ENCODE data around the gene ZNF407. TPM values are rescaled to one million over a fixed set of nuclear protein-coding genes. Genes with fewer than 3 reads are reported as not detected.
A peak's percentile ranks its signal among the peaks of the same experiment; 100 is the strongest.

ZNF407 gene
- total RNA-seq, 1 experiment from 2014 or later: 15.2 TPM

- no peaks in the 10 kb centered on the region for H3K9me3 ChIP-seq (replicated peaks)
- peaks cover 11% of the 10 kb centered on the region for H3K4me1 ChIP-seq (replicated peaks)
These were observed 276.0 kb downstream of the ZNF407 start for GRCh38 chr18:74873629-74874028.

GRCh38 chr18:74874351-74874750 lies 276.7 kb downstream of the ZNF407 start:
- no peak overlapping the region for H3K4me3 ChIP-seq
- H3K27me3 ChIP-seq (replicated peaks): no peaks in the 10 kb centered on the region
- no peak overlapping the region for H3K27ac ChIP-seq
- peaks cover 10% of the 10 kb centered on the region for H3K4me1 ChIP-seq (replicated peaks)
- no peaks in the 10 kb centered on the region for H3K36me3 ChIP-seq
- H3K9me3 ChIP-seq (replicated peaks): no peaks in the 10 kb centered on the region
- DNase-seq (ENCODE audit: low read depth in 1 of 2, low spot score in 2 of 2): no peak

More at GRCh38 chr18:74873629-74874028, 276.0 kb downstream of the ZNF407 start:
- no peaks in the 10 kb centered on the region for H3K27me3 ChIP-seq (replicated peaks)
- no peak overlapping the region for H3K27ac ChIP-seq
- DNase-seq (ENCODE audit: low read depth in 1 of 2, low spot score in 2 of 2): no peak
- no peak overlapping the region for H3K4me3 ChIP-seq
- H3K36me3 ChIP-seq: no peaks in the 10 kb centered on the region

GRCh38 chr18:74876630-74877243 lies 279.1 kb downstream of the ZNF407 start:
- H3K27me3 ChIP-seq (replicated peaks): no peaks in the 10 kb centered on the region
- no peaks in the 10 kb centered on the region for H3K4me1 ChIP-seq (replicated peaks)
- no peak overlapping the region for H3K27ac ChIP-seq
- no peak overlapping the region for H3K4me3 ChIP-seq
- no peak for DNase-seq (ENCODE audit: low read depth in 1 of 2, low spot score in 2 of 2)
- H3K36me3 ChIP-seq: no peaks in the 10 kb centered on the region
- H3K9me3 ChIP-seq (replicated peaks): no peaks in the 10 kb centered on the region

- Histone ChIP-seq H3K4me1 (replicated peaks) (no peaks in the 10 kb centered on the region), H3K9me3 (replicated peaks) (no peaks in the 10 kb centered on the region), H3K4me3 (no peak overlapping the region), H3K27ac (no peak overlapping the region), H3K36me3 (no peaks in the 10 kb centered on the region), H3K27me3 (replicated peaks) (no peaks in the 10 kb centered on the region)
- no peak for DNase-seq (ENCODE audit: low read depth in 1 of 2, low spot score in 2 of 2)
These were observed 280.6 kb downstream of the ZNF407 start for GRCh38 chr18:74878267-74878666.

- no peak overlapping the region for H3K27ac ChIP-seq
- no peaks in the 10 kb centered on the region for H3K4me1 ChIP-seq (replicated peaks)
- DNase-seq (ENCODE audit: low read depth in 1 of 2, low spot score in 2 of 2): no peak
- no peaks in the 10 kb centered on the region for H3K9me3 ChIP-seq (replicated peaks)
- no peaks in the 10 kb centered on the region for H3K36me3 ChIP-seq
- H3K27me3 ChIP-seq (replicated peaks): no peaks in the 10 kb centered on the region
- no peak overlapping the region for H3K4me3 ChIP-seq
These were observed 283.1 kb downstream of the ZNF407 start for GRCh38 chr18:74880706-74881278.

GRCh38 chr18:74892066-74892627 lies 294.5 kb downstream of the ZNF407 start:
- Histone ChIP-seq H3K9me3 (replicated peaks) (no peaks in the 10 kb centered on the region), H3K27ac (no peak overlapping the region), H3K36me3 (no peaks in the 10 kb centered on the region; the same call in 1 of the 2 replicates), H3K4me3 (no peak overlapping the region), H3K27me3 (replicated peaks) (no peaks in the 10 kb centered on the region), H3K4me1 (replicated peaks) (no peaks in the 10 kb centered on the region; the same call in 1 of the 2 replicates)
- DNase-seq (ENCODE audit: low read depth in 1 of 2, low spot score in 2 of 2): no peak

- H3K4me1 ChIP-seq (replicated peaks): peaks cover 20% of the 10 kb centered on the region
- no peak overlapping the region for H3K27ac ChIP-seq
- H3K27me3 ChIP-seq (replicated peaks): no peaks in the 10 kb centered on the region
- no peaks in the 10 kb centered on the region; the same call in 1 of the 2 replicates for H3K36me3 ChIP-seq
- no peak for DNase-seq (ENCODE audit: low read depth in 1 of 2, low spot score in 2 of 2)
- no peak overlapping the region for H3K4me3 ChIP-seq
- H3K9me3 ChIP-seq (replicated peaks): no peaks in the 10 kb centered on the region
These were observed 298.0 kb downstream of the ZNF407 start for GRCh38 chr18:74895686-74896085.

GRCh38 chr18:74896390-74896991 lies 298.8 kb downstream of the ZNF407 start:
- no peak overlapping the region for H3K27ac ChIP-seq
- H3K4me3 ChIP-seq: no peak overlapping the region
- DNase-seq (ENCODE audit: low read depth in 1 of 2, low spot score in 2 of 2): no peak
- no peaks in the 10 kb centered on the region for H3K27me3 ChIP-seq (replicated peaks)
- no peaks in the 10 kb centered on the region; the same call in 1 of the 2 replicates for H3K36me3 ChIP-seq
- H3K4me1 ChIP-seq (replicated peaks): peaks cover 20% of the 10 kb centered on the region
- no peaks in the 10 kb centered on the region for H3K9me3 ChIP-seq (replicated peaks)

GRCh38 chr18:74897971-74898657 lies 300.4 kb downstream of the ZNF407 start:
- no peaks in the 10 kb centered on the region for H3K27me3 ChIP-seq (replicated peaks)
- H3K4me1 ChIP-seq (replicated peaks): peaks cover 20% of the 10 kb centered on the region
- H3K27ac ChIP-seq: peak overlapping the region; percentile 4; the same call in 1 of the 2 replicates
- H3K36me3 ChIP-seq: no peaks in the 10 kb centered on the region
- peak in 1 of 2 experiments; percentile 45 for DNase-seq (ENCODE audit: low read depth in 1 of 2, low spot score in 2 of 2)
- no peaks in the 10 kb centered on the region for H3K9me3 ChIP-seq (replicated peaks)
- no peak overlapping the region for H3K4me3 ChIP-seq

- H3K27ac ChIP-seq: peak overlapping the region; percentile 4; the same call in 1 of the 2 replicates
- no peaks in the 10 kb centered on the region for H3K27me3 ChIP-seq (replicated peaks)
- H3K4me3 ChIP-seq: no peak overlapping the region
- no peaks in the 10 kb centered on the region for H3K36me3 ChIP-seq
- no peaks in the 10 kb centered on the region for H3K9me3 ChIP-seq (replicated peaks)
- DNase-seq (ENCODE audit: low read depth in 1 of 2, low spot score in 2 of 2): peak in 1 of 2 experiments; percentile 27
- peaks cover 20% of the 10 kb centered on the region for H3K4me1 ChIP-seq (replicated peaks)
These were observed 301.3 kb downstream of the ZNF407 start for GRCh38 chr18:74898965-74899364.

- DNase-seq (ENCODE audit: low read depth in 1 of 2, low spot score in 2 of 2): no peak
- Histone ChIP-seq H3K4me1 (replicated peaks) (peaks cover 20% of the 10 kb centered on the region), H3K9me3 (replicated peaks) (no peaks in the 10 kb centered on the region), H3K27ac (no peak overlapping the region), H3K4me3 (no peak overlapping the region), H3K36me3 (no peaks in the 10 kb centered on the region), H3K27me3 (replicated peaks) (no peaks in the 10 kb centered on the region)
These were observed 301.9 kb downstream of the ZNF407 start for GRCh38 chr18:74899554-74899953.

GRCh38 chr18:74901362-74902146 lies 303.9 kb downstream of the ZNF407 start:
- Histone ChIP-seq H3K27ac (no peak overlapping the region), H3K4me1 (replicated peaks) (peaks cover 20% of the 10 kb centered on the region), H3K4me3 (no peak overlapping the region), H3K27me3 (replicated peaks) (no peaks in the 10 kb centered on the region), H3K9me3 (replicated peaks) (no peaks in the 10 kb centered on the region), H3K36me3 (no peaks in the 10 kb centered on the region)
- DNase-seq (ENCODE audit: low read depth in 1 of 2, low spot score in 2 of 2): no peak

GRCh38 chr18:74902147-74902455 lies 304.4 kb downstream of the ZNF407 start:
- no peak for DNase-seq (ENCODE audit: low read depth in 1 of 2, low spot score in 2 of 2)
- no peak overlapping the region for H3K27ac ChIP-seq
- no peak overlapping the region for H3K4me3 ChIP-seq
- H3K9me3 ChIP-seq (replicated peaks): no peaks in the 10 kb centered on the region
- no peaks in the 10 kb centered on the region for H3K36me3 ChIP-seq
- no peaks in the 10 kb centered on the region for H3K27me3 ChIP-seq (replicated peaks)
- H3K4me1 ChIP-seq (replicated peaks): peaks cover 20% of the 10 kb centered on the region
